Left kidney (tissue), 2 donors: ENCODE results near the gene SEMA4D. TPM values are rescaled to one million over a fixed set of nuclear protein-coding genes. Genes with fewer than 3 reads are reported as not detected.
"Not testable (repeated sequence)": the region's sequence is repeated elsewhere in the genome, so short reads cannot be mapped to it uniquely, and the experiment has no call there.

Experiments used
- DNase-seq: peaks from one replicate; pipeline ENCODE4 v3.0.0-alpha.2; 2013
- polyA plus RNA-seq: library from polyadenylated mRNA; unstranded; fragments of 120-200 nt; gene quantifications from one replicate; pipeline ENCODE4 v1.2.1, GENCODE V29; 2013; ENCODE audit not compliant: insufficient read length

Gene SEMA4D
- polyA plus RNA-seq, 1 donor: 56.0 TPM

GRCh38 chr9:89482056-89482851 is 15.7 kb downstream of the SEMA4D start:
- DNase-seq: no peak

- no peak for DNase-seq
Measured at GRCh38 chr9:89481538-89481915, 16.4 kb downstream of the SEMA4D start.

- no peak for DNase-seq
Measured at GRCh38 chr9:89480825-89481537, 16.9 kb downstream of the SEMA4D start.

- DNase-seq: not testable (repeated sequence)
Measured at GRCh38 chr9:89480372-89480771, 17.5 kb downstream of the SEMA4D start.

DNA sequence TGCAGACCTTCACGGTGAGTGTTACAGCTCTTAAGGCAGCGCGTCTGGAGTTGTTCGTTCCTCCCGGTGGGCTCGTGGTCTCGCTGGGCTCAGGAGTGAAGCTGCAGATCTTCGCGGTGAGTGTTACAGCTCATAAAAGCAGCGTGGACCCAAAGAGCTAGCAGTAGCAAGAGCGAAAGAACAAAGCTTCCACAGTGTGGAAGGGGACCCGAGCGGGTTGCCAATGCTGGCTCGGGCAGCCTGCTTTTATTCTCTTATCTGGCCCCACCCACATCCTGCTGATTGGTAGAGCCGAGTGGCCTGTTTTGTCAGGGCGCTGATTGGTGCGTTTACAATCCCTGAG is 18.3 kb downstream of the SEMA4D start:
- DNase-seq: not testable (repeated sequence)

DNA sequence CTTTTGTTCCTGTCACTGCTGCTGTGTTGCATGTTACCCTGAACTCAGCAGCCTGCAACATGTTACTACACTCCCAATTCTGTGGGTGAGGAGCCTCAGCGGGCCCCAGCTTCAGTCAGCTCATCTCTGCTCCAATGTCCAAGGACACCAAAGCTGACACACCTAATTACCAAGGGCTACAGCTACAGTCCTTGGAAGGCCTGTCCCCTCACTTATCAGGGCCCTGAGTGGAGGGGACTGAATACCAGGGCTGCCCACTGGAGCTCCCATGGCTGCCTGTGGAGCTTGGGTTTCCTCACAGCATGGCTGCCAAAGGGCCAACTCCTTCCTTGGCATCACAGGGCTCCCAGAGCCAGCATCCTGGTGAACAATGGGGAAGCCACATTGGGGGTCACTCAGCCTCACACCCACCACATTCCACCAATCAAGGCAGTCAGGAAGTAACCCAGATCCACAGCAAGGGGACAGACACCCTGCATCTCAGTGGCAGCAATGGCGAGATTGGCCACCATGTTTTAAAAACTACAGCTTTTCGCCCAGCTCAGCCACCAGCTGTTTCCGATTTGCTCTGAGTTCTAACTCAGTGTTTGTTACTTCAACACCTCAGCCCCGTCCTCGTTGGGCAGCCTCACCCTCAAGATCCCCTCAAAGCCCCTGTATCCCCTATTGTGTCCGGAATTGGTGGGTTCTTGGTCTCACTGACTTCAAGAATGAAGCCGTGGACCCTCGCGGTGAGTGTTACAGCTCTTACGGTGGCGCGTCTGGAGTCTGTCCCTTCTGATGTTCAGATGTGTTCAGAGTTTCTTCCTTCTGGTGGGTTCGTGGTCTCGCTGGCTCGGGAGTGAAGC is 18.9 kb downstream of the SEMA4D start:
- DNase-seq: no peak

DNA sequence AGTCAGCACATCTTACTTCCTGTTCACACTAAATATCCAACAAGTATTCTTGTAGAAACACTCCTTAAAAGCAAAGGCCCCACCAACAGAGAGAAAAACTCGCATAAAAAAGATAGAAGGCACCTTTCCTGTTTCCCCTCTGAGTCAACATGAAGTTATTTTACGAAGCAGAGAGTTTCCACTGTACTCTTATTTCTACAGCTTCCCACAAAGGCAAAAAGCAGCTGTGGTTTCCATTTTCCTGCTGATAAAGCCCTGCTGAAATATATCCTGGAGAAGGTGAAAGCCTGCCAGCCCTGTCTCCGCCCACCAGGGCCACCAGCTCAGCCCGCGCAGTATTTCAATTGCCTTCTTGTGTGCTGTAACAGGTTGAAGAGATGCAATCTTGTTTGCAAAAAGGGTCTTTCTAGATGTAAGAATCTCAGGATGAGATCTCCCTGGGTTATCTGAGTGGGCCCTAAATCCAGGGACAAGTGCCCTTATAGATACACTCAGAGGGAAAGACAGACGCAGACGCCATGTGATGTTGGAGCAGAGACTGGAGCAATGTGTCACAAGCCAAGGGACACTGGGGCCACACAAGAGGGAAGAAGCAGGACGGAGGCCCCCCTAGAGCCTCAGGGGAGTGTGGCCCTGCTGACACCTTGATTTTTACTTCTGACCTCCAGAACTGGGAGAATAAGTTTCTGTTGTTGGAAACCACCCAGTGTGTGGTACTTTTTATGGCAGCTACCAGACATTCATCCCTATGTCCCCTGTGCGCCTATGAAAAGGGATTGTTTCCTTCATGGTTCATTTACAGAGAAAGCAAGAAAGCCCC is 19.9 kb downstream of the SEMA4D start:
- DNase-seq: peak; percentile 40

DNA sequence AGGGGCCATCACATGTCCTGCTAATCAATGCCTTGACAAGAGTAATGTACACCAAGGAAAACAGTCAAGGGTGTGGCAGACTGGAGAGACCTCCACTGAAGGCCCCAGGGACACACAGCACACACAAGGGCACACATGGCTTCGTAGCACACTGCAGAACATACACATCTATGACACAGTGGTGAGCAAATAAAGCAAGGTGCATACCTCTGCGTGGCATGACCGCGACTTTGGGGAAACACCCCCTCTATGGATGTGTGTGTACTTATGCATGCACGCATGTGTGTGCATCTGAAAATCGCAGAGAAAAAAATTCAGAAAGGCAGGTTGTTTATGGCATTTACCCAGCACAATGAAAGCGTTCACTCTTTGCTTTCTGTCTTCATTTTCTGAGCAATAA is 20.5 kb downstream of the SEMA4D start:
- DNase-seq: no peak

DNA sequence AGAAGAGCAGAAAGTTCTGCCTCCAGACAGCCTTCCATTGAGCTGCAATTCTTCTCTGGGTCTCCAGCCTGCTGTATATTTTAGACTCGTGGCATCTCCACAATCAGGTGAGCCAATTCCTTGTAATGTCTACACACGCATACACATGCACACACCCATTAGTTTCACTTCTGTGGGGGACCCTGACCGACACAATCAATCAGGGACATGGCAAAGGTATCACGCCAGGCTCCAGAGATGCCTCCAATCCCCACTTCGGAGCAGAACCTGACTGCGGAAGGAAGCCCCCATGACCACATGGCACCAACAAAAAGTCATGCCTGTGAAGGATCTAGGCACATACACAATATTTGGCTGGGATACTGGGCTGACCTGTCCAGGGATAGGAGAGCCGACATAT is 21.4 kb downstream of the SEMA4D start:
- DNase-seq: no peak

- DNase-seq: no peak
Measured at GRCh38 chr9:89475891-89476440, 21.9 kb downstream of the SEMA4D start.

- no peak for DNase-seq
Measured at GRCh38 chr9:89474939-89475338, 23.0 kb downstream of the SEMA4D start.

- no peak for DNase-seq
Measured at GRCh38 chr9:89473762-89474469, 24.0 kb downstream of the SEMA4D start.

- DNase-seq: not testable (repeated sequence)
Measured at GRCh38 chr9:89471796-89472320, 26.1 kb downstream of the SEMA4D start.

- no peak for DNase-seq
Measured at GRCh38 chr9:89471390-89471789, 26.5 kb downstream of the SEMA4D start.

GRCh38 chr9:89470224-89470839 is 27.6 kb downstream of the SEMA4D start:
- no peak for DNase-seq

- DNase-seq: no peak
Measured at GRCh38 chr9:89469003-89469402, 28.9 kb downstream of the SEMA4D start.

GRCh38 chr9:89468281-89468960 is 29.5 kb downstream of the SEMA4D start:
- no peak for DNase-seq

DNA sequence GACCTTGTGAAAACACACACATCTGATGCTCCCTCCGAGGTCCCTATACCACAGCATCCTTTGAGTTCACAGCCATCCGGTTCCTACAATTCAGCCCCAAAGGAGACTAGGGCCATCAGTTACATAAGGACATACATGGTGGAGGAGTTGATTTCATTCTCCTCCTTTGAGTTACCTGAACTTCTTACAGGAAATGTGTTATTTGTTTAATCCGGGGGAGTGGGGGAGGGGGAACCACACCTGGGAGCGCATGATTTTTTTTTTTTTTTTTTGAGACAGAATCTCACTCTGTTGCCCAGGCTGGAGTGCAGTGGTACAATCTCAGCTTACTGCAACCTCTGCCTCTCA is 30.7 kb downstream of the SEMA4D start:
- no peak for DNase-seq

DNA sequence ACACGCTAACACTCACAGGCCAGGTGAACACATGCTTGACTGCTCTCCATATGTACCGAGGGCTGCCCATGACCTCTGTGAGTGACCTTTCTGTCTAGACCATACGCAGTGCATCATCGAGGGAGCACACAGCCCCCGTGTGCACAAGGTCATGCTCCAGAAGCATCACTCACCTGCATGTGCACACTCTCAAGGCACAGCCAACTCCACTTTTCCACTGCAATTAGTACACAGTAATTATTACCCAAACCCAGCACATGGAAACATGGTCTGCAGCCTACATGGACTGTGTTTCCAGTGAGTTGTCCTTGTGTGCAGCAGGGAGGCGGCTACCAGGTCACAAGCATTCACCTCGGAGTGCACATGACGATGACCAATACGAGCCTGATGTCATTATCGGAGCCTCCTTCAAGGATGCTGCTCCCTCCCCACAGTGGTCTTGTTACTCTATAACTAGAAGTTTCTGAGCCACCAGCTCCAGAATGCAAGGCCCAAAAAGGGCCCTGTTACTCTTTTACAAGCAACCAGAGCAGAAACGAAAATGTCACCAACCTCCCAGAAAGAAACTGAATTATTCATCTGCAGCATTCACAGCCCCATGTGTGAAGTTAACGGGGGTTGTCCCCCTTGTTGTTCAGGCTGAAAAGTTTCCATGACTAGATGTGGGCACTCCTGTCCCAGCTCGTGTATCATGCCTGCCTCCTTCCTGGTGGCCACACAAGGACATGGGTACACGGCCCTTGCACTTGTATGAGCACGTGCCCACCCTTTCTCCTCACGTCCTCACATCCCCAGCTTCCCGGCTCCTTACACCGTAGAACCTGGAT is 31.2 kb downstream of the SEMA4D start:
- DNase-seq: peak; percentile 34
